Bronchial epithelial cell (primary cell): ENCODE measurements around the gene STARD13. TPM values are rescaled to one million over a fixed set of nuclear protein-coding genes. Genes with fewer than 3 reads are reported as not detected.

Experiments used
- DNase-seq: peaks from one replicate; pipeline ENCODE4 v3.0.0-alpha.2; 2010; ENCODE audit warnings: low read depth
- FAIRE-seq: peaks from 2 replicates; lab custom pipeline; 2011; peaks lifted over from hg19 to GRCh38; lab: Jason Lieb, UNC
- H3K27me3 ChIP-seq: 2 replicates; pipeline ENCODE4 v1.5.1; 2011; ENCODE audit warnings: low read length; ENCODE audit not compliant: control insufficient read depth, insufficient read depth
- H3K36me3 ChIP-seq: 2 replicates; pipeline ENCODE4 v1.5.1; 2011; ENCODE audit warnings: low read length; ENCODE audit not compliant: control insufficient read depth, insufficient read depth
- H3K4me3 ChIP-seq: 2 replicates; pipeline ENCODE4 v1.5.1; 2011; ENCODE audit warnings: mild to moderate bottlenecking, low read depth, low read length, control low read depth
- CTCF ChIP-seq: IDR thresholded peaks from 2 replicates; pipeline ENCODE4 v1.5.1; 2011; ENCODE audit warnings: mild to moderate bottlenecking, moderate library complexity, low read length, control low read depth, inconsistent platforms; ENCODE audit not compliant: insufficient read depth, severe bottlenecking
- total RNA-seq: library from RNA; depleted of rRNA; stranded (reverse); fragments of >200 nt; gene quantifications from 2 replicates; pipeline ENCODE4 v1.2.1, GENCODE V29; 2014

Gene STARD13
- total RNA-seq, 1 donor from 2014 or later = 2.1 TPM

- no peak for TF ChIP-seq CTCF
- no peak overlapping the region for H3K4me3 ChIP-seq
- DNase-seq (no peak), FAIRE-seq (no peak)
- peaks cover 2% of the 10 kb centered on the region for H3K36me3 ChIP-seq
- no peaks in the 10 kb centered on the region for H3K27me3 ChIP-seq
Observed at GRCh38 chr13:33132644-33133440, 152.7 kb downstream of the STARD13 start.

GRCh38 chr13:33129886-33130285 lies 155.7 kb downstream of the STARD13 start:
- FAIRE-seq (no peak), DNase-seq (no peak)
- Histone ChIP-seq H3K27me3 (no peaks in the 10 kb centered on the region), H3K36me3 (peaks cover 4% of the 10 kb centered on the region), H3K4me3 (no peak overlapping the region)
- no peak for TF ChIP-seq CTCF

GRCh38 chr13:33129094-33129832 lies 156.3 kb downstream of the STARD13 start:
- Histone ChIP-seq H3K36me3 (peaks cover 4% of the 10 kb centered on the region), H3K4me3 (no peak overlapping the region), H3K27me3 (no peaks in the 10 kb centered on the region)
- TF ChIP-seq CTCF = no peak
- DNase-seq = no peak
- FAIRE-seq = no peak

GRCh38 chr13:33128134-33128533 lies 157.4 kb downstream of the STARD13 start:
- no peak for DNase-seq
- no peak for FAIRE-seq
- no peak for TF ChIP-seq CTCF
- Histone ChIP-seq H3K36me3 (peaks cover 4% of the 10 kb centered on the region), H3K27me3 (no peaks in the 10 kb centered on the region), H3K4me3 (no peak overlapping the region)

- FAIRE-seq (no peak), DNase-seq (no peak)
- H3K4me3 ChIP-seq = no peak overlapping the region
- TF ChIP-seq CTCF = no peak
- H3K36me3 ChIP-seq = peaks cover 4% of the 10 kb centered on the region
- no peaks in the 10 kb centered on the region for H3K27me3 ChIP-seq
Observed at GRCh38 chr13:33127009-33127551, 158.5 kb downstream of the STARD13 start.
